H1 (cell line): ENCODE data around the gene ZNF446. TPM values are rescaled to one million over a fixed set of nuclear protein-coding genes. Genes with fewer than 3 reads are reported as not detected.

Source experiments
- CTCF ChIA-PET: fragments of 300-600 bp; sonication (Branson Sonifier 250); formaldehyde crosslinking; loops from one replicate; lab custom pipeline; 2021; ENCODE audit not compliant: partially characterized antibody; lab: Charles Lee
- POLR2A ChIA-PET: fragments of 300-600 bp; sonication (Branson Sonifier 250); formaldehyde crosslinking; loops from one replicate; lab custom pipeline; 2021; ENCODE audit warnings: inconsistent platforms; ENCODE audit not compliant: partially characterized antibody; lab: Charles Lee
- DNase-seq, 2 experiments: peaks; one replicate each; pipeline versions ENCODE4 v3.0.0 to v3.0.0-alpha.2; 2010 to 2022; ENCODE audit warnings: low spot score in 2 of 2, low read depth in 1 of 2, mixed read lengths in 1 of 2
- FAIRE-seq: peaks from 2 replicates; lab custom pipeline; 2011; peaks lifted over from hg19 to GRCh38; lab: Jason Lieb, UNC
- H2AFZ ChIP-seq: 2 replicates; pipeline ENCODE4 v1.8.1; 2012; ENCODE audit warnings: low read length, inconsistent platforms
- H2AK5ac ChIP-seq: 2 replicates; pipeline ENCODE4 v1.6.1; 2013; ENCODE audit warnings: low read depth, low read length
- H2BK120ac ChIP-seq: replicated peaks from 2 replicates; pipeline ENCODE3; 2013; ENCODE audit warnings: low read depth, low read length, inconsistent platforms
- H2BK12ac ChIP-seq: 2 replicates; pipeline ENCODE4 v1.6.1; 2013; ENCODE audit warnings: low read depth, low read length
- H2BK15ac ChIP-seq: 2 replicates; pipeline ENCODE4 v1.6.1; 2013; ENCODE audit warnings: low read length
- H2BK20ac ChIP-seq: 2 replicates; pipeline ENCODE4 v1.6.1; 2013; ENCODE audit warnings: low read length
- H2BK5ac ChIP-seq: 2 replicates; pipeline ENCODE4 v1.6.1; 2013; ENCODE audit warnings: low read depth, low read length
- H3K14ac ChIP-seq: 2 replicates; pipeline ENCODE4 v1.6.1; 2013; ENCODE audit warnings: inconsistent platforms; ENCODE audit not compliant: insufficient read length
- H3K18ac ChIP-seq: 2 replicates; pipeline ENCODE4 v1.6.1; 2013; ENCODE audit warnings: low read length; ENCODE audit errors: extremely low read depth
- H3K23ac ChIP-seq: 2 replicates; pipeline ENCODE4 v1.6.1; 2013; ENCODE audit warnings: inconsistent platforms; ENCODE audit not compliant: insufficient read length
- H3K23me2 ChIP-seq: 2 replicates; pipeline ENCODE4 v1.6.1; 2013; ENCODE audit warnings: low read depth, low read length
- H3K27ac ChIP-seq: 2 replicates; pipeline ENCODE4 v1.6.1; 2011; ENCODE audit warnings: low read depth, low read length, inconsistent platforms
- H3K27me3 ChIP-seq, 4 experiments: replicated peaks in 1 of 4; 1 replicate in 1 of 4; 2 replicates in 3 of 4; pipeline versions ENCODE4 v1.6.1 to v1.8.1; 2011 to 2013; ENCODE audit warnings: low read length in 3 of 4, mild to moderate bottlenecking in 3 of 4, inconsistent platforms in 2 of 4, mixed read lengths in 2 of 4, moderate library complexity in 1 of 4; ENCODE audit not compliant: control insufficient read depth in 3 of 4, insufficient read depth in 3 of 4; ENCODE audit errors: extremely low read depth in 1 of 4
- H3K36me3 ChIP-seq, 4 experiments: 2 replicates each; pipeline versions ENCODE4 v1.6.1 to v1.8.1; 2011 to 2013; ENCODE audit warnings: mild to moderate bottlenecking in 4 of 4, low read length in 3 of 4, moderate library complexity in 2 of 4, control low read depth in 1 of 4, inconsistent platforms in 1 of 4; ENCODE audit not compliant: insufficient read depth in 4 of 4, control insufficient read depth in 2 of 4
- H3K4ac ChIP-seq: replicated peaks from 2 replicates; pipeline ENCODE3; 2013; ENCODE audit warnings: low read length, low read depth, mixed read lengths, inconsistent platforms; ENCODE audit not compliant: insufficient read length
- H3K4me1 ChIP-seq, 4 experiments: replicated peaks in 1 of 4; 1 replicate in 1 of 4; 2 replicates in 3 of 4; pipeline versions ENCODE4 v1.6.1 to v1.8.1; 2011 to 2013; ENCODE audit warnings: low read length in 3 of 4, inconsistent platforms in 2 of 4, mixed read lengths in 1 of 4; ENCODE audit not compliant: insufficient read depth in 4 of 4, control insufficient read depth in 3 of 4
- H3K4me2 ChIP-seq, 2 experiments: 2 replicates each; pipeline versions ENCODE4 v1.6.1 to v1.8.1; 2011 to 2013; ENCODE audit warnings: low read depth in 2 of 2, low read length in 2 of 2, control low read depth in 1 of 2, inconsistent platforms in 1 of 2, mild to moderate bottlenecking in 1 of 2; ENCODE audit not compliant: insufficient read depth in 1 of 2
- H3K4me3 ChIP-seq, 4 experiments: fragments of 200-600, 300-600 bp in 1 of 4; sonication (generic), shearing (Covaris generic), sonication (Bioruptor Twin) in 1 of 4; 2 replicates each; pipeline versions ENCODE4 v1.5.1 to v1.8.1; 2011 to 2016; ENCODE audit warnings: low read length in 4 of 4, low read depth in 3 of 4, control low read depth in 2 of 4, inconsistent platforms in 2 of 4, mild to moderate bottlenecking in 2 of 4, mixed read lengths in 1 of 4, moderate library complexity in 1 of 4; ENCODE audit not compliant: insufficient read depth in 2 of 4; ENCODE audit errors: extremely low read depth in 1 of 4
- H3K56ac ChIP-seq: replicated peaks from 2 replicates; pipeline ENCODE3; 2013; ENCODE audit warnings: low read depth, mild to moderate bottlenecking, mixed read lengths, low read length, inconsistent platforms; ENCODE audit not compliant: insufficient read length
- H3K79me1 ChIP-seq: 2 replicates; pipeline ENCODE4 v1.6.1; 2013; ENCODE audit warnings: low read depth, low read length, control low read depth
- H3K79me2 ChIP-seq, 2 experiments: 2 replicates each; pipeline versions ENCODE4 v1.6.1 to v1.8.1; 2012 to 2013; ENCODE audit warnings: low read length in 2 of 2, mild to moderate bottlenecking in 2 of 2, inconsistent platforms in 1 of 2; ENCODE audit not compliant: insufficient read depth in 2 of 2, control insufficient read depth in 1 of 2
- H3K9ac ChIP-seq, 4 experiments: replicated peaks in 1 of 4; 1 replicate in 1 of 4; 2 replicates in 3 of 4; pipeline versions ENCODE4 v1.6.1 to v1.8.1; 2011 to 2013; ENCODE audit warnings: low read depth in 3 of 4, low read length in 3 of 4, control low read depth in 2 of 4, mild to moderate bottlenecking in 2 of 4, moderate library complexity in 2 of 4, inconsistent platforms in 1 of 4; ENCODE audit errors: extremely low read depth in 1 of 4
- H3K9me3 ChIP-seq, 2 experiments: 2 replicates each; pipeline versions ENCODE4 v1.6.1 to v1.8.1; 2012 to 2013; ENCODE audit warnings: mild to moderate bottlenecking in 2 of 2, moderate library complexity in 2 of 2, control low read depth in 1 of 2, inconsistent platforms in 1 of 2, low read depth in 1 of 2, low read length in 1 of 2, mixed read lengths in 1 of 2; ENCODE audit not compliant: insufficient read depth in 2 of 2
- H4K20me1 ChIP-seq, 2 experiments: replicated peaks in 1 of 2; 2 replicates each; pipeline versions ENCODE3 to v1.8.1; 2011 to 2013; ENCODE audit warnings: inconsistent platforms in 2 of 2, low read length in 2 of 2, mild to moderate bottlenecking in 1 of 2; ENCODE audit not compliant: insufficient read depth in 2 of 2, control insufficient read depth in 1 of 2
- H4K5ac ChIP-seq: 2 replicates; pipeline ENCODE4 v1.6.1; 2013; ENCODE audit warnings: low read length, low read depth, mixed read lengths, inconsistent platforms; ENCODE audit not compliant: insufficient read length
- H4K8ac ChIP-seq: 2 replicates; pipeline ENCODE4 v1.8.0; 2013; ENCODE audit warnings: mild to moderate bottlenecking, moderate library complexity, low read length, inconsistent platforms; ENCODE audit not compliant: insufficient read depth; ENCODE audit errors: extremely low read depth
- H4K91ac ChIP-seq: replicated peaks from 2 replicates; pipeline ENCODE3; 2013; ENCODE audit warnings: low read length, mixed read lengths, inconsistent platforms; ENCODE audit not compliant: insufficient read length
- NANOG ChIP-seq: IDR thresholded peaks from 2 replicates; pipeline ENCODE4 v1.6.1; 2011; ENCODE audit warnings: low read length, low read depth, mild to moderate bottlenecking, inconsistent platforms; ENCODE audit not compliant: insufficient read depth, poor library complexity, severe bottlenecking
- PHF8 ChIP-seq: fragments of 200-600 bp; sonication (generic); conservative IDR thresholded peaks from 2 replicates; pipeline ENCODE4 v1.7.1; 2012; ENCODE audit warnings: low read depth, mild to moderate bottlenecking, inconsistent platforms, low read length, moderate library complexity
- RNF2 ChIP-seq: fragments of 200-900, 300-1000 bp; sonication (generic); IDR thresholded peaks from 2 replicates; pipeline ENCODE4 v1.7.1; 2016; ENCODE audit warnings: borderline replicate concordance, low read depth, mild to moderate bottlenecking, antibody characterized with exemption, low read length; ENCODE audit not compliant: poor library complexity, severe bottlenecking; ENCODE audit errors: missing control alignments
- SIN3A ChIP-seq, 2 experiments: IDR thresholded peaks in 1 of 2; conservative IDR thresholded peaks in 1 of 2; 2 replicates each; pipeline ENCODE4 v1.6.1; 2011 to 2012; ENCODE audit warnings: low read length in 2 of 2, improper control_type of control experiment in 1 of 2, low read depth in 1 of 2, mild to moderate bottlenecking in 1 of 2
- SIX5 ChIP-seq: IDR thresholded peaks from 2 replicates; pipeline ENCODE4 v1.6.1; 2011; ENCODE audit warnings: mild to moderate bottlenecking, low read depth, low read length
- TAF1 ChIP-seq: IDR thresholded peaks from 2 replicates; pipeline ENCODE4 v1.6.1; 2011; ENCODE audit warnings: mild to moderate bottlenecking, low read depth, low read length
- WGBS, 2 experiments: shearing (Covaris generic) in 1 of 2; methylation state at CpG; one replicate each; pipeline versions ENCODE4 v1.1.6 to v1.1.7; 2013 to 2015; ENCODE audit warnings: low lambda C conversion rate in 2 of 2, mixed read lengths in 2 of 2, inconsistent platforms in 1 of 2, low coverage in 1 of 2, missing lambda C conversion rate in 1 of 2; ENCODE audit not compliant: insufficient replicate concordance in 2 of 2, insufficient coverage in 1 of 2, insufficient read length in 1 of 2; ENCODE audit errors: extremely low coverage in 1 of 2, missing lambda C conversion rate in 1 of 2; 5-methylcytosine and 5-hydroxymethylcytosine counted together
- polyA plus RNA-seq, 7 experiments: library from polyadenylated mRNA; depleted of rRNA in 3 of 7; stranded (reverse) in 5 of 7; unstranded in 2 of 7; fragments of >200 nt in 5 of 7; fragments of 200-250 nt in 2 of 7; gene quantifications; 1 replicate in 5 of 7; 2 replicates in 1 of 7; 4 replicates in 1 of 7; pipeline versions ENCODE4 v1.2.1 to v1.2.3, GENCODE V29; 2011 to 2013; ENCODE audit warnings: missing spikeins in 2 of 7, mixed read lengths in 2 of 7
- total RNA-seq: library from RNA; stranded (reverse); fragmentation: NEBNext Ultra II Directional; extraction: Animal tissue kit (Norgen Biotek cat#: 25700); gene quantifications from 2 replicates; pipeline ENCODE4 v1.2.1, GENCODE V29; 2021
- TF ChIP-seq, protein P1 (sequence below): IDR thresholded peaks from 2 replicates; pipeline ENCODE4 v1.6.1; 2012; ENCODE audit warnings: low read length, inconsistent platforms
- TF ChIP-seq, protein P2 (sequence below), 3 experiments: IDR thresholded peaks; 1 replicate in 2 of 3; 2 replicates in 1 of 3; pipeline versions ENCODE4 v1.5.1 to v1.6.1; 2011; ENCODE audit warnings: low read length in 3 of 3, mild to moderate bottlenecking in 3 of 3, inconsistent platforms in 2 of 3, low read depth in 1 of 3, moderate library complexity in 1 of 3; ENCODE audit not compliant: insufficient read depth in 1 of 3; ENCODE audit errors: control extremely low read depth in 1 of 3

The ZNF446 gene
- total and polyA plus RNA-seq, 2 of the 8 experiments (the other 6 are each of a cell fraction or from before 2014, with no cell fraction given), result 4.1 to 5.5 TPM

DNA sequence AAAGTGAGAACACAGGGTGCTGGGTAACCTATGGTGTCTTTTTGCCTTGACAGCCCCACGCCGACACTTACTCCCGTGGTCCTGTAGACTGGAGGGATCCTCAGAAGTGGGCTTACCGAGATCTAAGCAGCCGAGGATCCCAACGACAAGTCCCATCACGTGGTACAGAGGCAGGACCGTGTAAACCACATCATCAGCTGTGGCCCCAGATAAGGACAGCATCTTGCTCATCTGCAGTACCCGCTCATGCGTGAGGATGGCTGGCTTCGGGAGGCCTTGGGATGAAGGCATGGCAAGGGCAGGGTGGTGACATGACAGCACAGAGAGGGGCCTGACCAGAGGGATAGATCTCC, 33.6 kb downstream of the ZNF446 start:
- Histone ChIP-seq H3K56ac (no peak overlapping the region), H3K9ac (no peak overlapping the region), H3K4ac (no peak overlapping the region), H2AK5ac (no peak overlapping the region), H4K91ac (no peak overlapping the region), H4K8ac (no peak overlapping the region; the same call in 1 of the 2 replicates), H3K4me2 (no peak overlapping the region), H4K5ac (no peak overlapping the region), H3K23ac (no peak overlapping the region), H2AFZ (no peak overlapping the region), H3K36me3 (no peaks in the 10 kb centered on the region), H3K18ac (no peak overlapping the region), H3K79me1 (peaks cover 2% of the 10 kb centered on the region; the same call in 1 of the 2 replicates), H3K79me2 (peaks cover 0 to 2% of the 10 kb centered on the region in 2 experiments; a peak in 1 of 4 replicates), H2BK120ac (no peak overlapping the region), H3K27ac (no peak overlapping the region), H2BK20ac (no peak overlapping the region), H2BK12ac (no peak overlapping the region), H3K14ac (no peak overlapping the region), H3K9me3 (no peaks in the 10 kb centered on the region; a peak in 1 of 4 replicates), H3K23me2 (peaks cover 4% of the 10 kb centered on the region; the same call in 1 of the 2 replicates), H3K4me1 (peaks cover 0 to 6% (median 5%) of the 10 kb centered on the region in 4 experiments; a peak in 6 of 7 replicates), H2BK5ac (no peak overlapping the region), H4K20me1 (no peaks in the 10 kb centered on the region), H3K4me3 (no peak overlapping the region), H3K27me3 (no peaks in the 10 kb centered on the region), H2BK15ac (no peak overlapping the region)
- DNase-seq (no peak), FAIRE-seq (no peak)
- CTCF ChIA-PET, result interaction anchor here (1.0 kb wide), 1 partner anchor 9 kb away, joined by 3 read pairs; no protein-coding TSS in a partner anchor
- WGBS, 2 experiments, result 90% methylated on average over 11 of the region's 11 CpGs; no CpG with 5 or more reads in 1 of the 2 experiments
- POLR2A ChIA-PET, result interaction anchor here (1.0 to 21.3 kb wide), 4 partner anchors 8 to 39 kb away, joined by 3 to 650 read pairs (median 4); partner anchors contain the start of genes CHMP2A and TRIM28
- TF ChIP-seq TAF1 (no peak), SIX5 (no peak), NANOG (no peak), PHF8 (no peak), SIN3A (conservative IDR thresholded peaks at IDR 0.05 in 1 of 2, IDR thresholded peaks at IDR 0.05 in 1 of 2; ENCODE audit: low read depth in 1 of 2, low read length in 2 of 2) (no peak), RNF2 (no peak)
- TF ChIP-seq, protein P1, sequence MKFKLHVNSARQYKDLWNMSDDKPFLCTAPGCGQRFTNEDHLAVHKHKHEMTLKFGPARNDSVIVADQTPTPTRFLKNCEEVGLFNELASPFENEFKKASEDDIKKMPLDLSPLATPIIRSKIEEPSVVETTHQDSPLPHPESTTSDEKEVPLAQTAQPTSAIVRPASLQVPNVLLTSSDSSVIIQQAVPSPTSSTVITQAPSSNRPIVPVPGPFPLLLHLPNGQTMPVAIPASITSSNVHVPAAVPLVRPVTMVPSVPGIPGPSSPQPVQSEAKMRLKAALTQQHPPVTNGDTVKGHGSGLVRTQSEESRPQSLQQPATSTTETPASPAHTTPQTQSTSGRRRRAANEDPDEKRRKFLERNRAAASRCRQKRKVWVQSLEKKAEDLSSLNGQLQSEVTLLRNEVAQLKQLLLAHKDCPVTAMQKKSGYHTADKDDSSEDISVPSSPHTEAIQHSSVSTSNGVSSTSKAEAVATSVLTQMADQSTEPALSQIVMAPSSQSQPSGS, result no peak
- TF ChIP-seq, protein P2, sequence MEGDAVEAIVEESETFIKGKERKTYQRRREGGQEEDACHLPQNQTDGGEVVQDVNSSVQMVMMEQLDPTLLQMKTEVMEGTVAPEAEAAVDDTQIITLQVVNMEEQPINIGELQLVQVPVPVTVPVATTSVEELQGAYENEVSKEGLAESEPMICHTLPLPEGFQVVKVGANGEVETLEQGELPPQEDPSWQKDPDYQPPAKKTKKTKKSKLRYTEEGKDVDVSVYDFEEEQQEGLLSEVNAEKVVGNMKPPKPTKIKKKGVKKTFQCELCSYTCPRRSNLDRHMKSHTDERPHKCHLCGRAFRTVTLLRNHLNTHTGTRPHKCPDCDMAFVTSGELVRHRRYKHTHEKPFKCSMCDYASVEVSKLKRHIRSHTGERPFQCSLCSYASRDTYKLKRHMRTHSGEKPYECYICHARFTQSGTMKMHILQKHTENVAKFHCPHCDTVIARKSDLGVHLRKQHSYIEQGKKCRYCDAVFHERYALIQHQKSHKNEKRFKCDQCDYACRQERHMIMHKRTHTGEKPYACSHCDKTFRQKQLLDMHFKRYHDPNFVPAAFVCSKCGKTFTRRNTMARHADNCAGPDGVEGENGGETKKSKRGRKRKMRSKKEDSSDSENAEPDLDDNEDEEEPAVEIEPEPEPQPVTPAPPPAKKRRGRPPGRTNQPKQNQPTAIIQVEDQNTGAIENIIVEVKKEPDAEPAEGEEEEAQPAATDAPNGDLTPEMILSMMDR (IDR thresholded peaks at IDR 0.05; ENCODE audit: control extremely low read depth in 1 of 3, insufficient read depth in 1 of 3, low read depth in 1 of 3, low read length in 3 of 3), result no peak
